HG03565 (cell line): ENCODE data around the gene SLC22A14.
"Not testable (repeated sequence)": the region's sequence is repeated elsewhere in the genome, so short reads cannot be mapped to it uniquely, and the experiment has no call there.

ENCODE experiments used
- ATAC-seq: cut with Tn5 transposase; IDR thresholded peaks from one replicate; pipeline ENCODE4 v1.9.1; 2021; ENCODE audit warnings: mild to moderate bottlenecking, moderate library complexity; ENCODE audit not compliant: unreplicated experiment

SLC22A14 gene

GRCh38 chr3:38311941-38312340 is 29.8 kb downstream of the SLC22A14 start:
- ATAC-seq = no peak

GRCh38 chr3:38312356-38312755 is 30.3 kb downstream of the SLC22A14 start:
- no peak for ATAC-seq

DNA sequence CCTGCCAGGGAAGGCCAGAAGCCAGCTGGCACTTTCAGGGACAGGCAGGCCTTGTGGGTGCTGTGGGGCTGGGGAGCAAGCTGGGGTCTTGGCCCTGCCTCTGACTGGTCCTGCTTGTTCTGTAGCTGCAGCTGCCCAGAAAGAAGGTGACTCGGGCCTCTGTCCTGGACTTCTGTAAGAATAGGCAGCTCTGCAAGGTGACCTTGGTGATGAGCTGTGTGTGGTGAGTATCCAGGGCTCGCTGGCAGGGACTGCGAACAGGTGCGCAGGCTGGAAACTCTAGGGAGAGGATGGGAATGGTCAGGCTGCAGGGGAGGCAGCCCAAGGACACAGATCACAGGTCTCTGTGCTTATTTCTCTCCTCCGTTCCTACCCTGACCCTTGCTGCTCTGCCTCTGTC is 31.2 kb downstream of the SLC22A14 start:
- no peak for ATAC-seq

DNA sequence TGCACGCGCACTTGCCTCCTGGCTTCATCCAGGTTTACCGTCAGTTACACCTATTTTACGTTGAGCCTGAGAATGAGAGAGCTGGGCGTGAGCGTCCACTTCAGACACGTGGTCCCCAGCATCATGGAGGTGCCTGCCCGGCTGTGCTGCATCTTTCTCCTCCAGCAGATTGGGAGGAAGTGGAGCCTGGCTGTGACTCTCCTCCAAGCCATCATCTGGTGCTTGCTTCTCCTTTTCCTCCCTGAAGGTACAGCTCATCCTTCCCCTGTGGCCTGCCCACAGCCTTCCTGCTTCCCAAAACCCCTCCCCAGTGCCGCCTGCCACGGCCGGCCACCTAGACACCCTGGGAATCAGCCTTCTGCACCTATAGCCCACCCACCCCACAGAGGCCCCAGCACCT is 31.6 kb downstream of the SLC22A14 start:
- ATAC-seq = no peak

GRCh38 chr3:38314112-38314763 is 32.1 kb downstream of the SLC22A14 start:
- no peak for ATAC-seq

- ATAC-seq = no peak
These were observed 32.8 kb downstream of the SLC22A14 start for GRCh38 chr3:38314764-38315487.

GRCh38 chr3:38315488-38316230 is 33.6 kb downstream of the SLC22A14 start:
- ATAC-seq = no peak

DNA sequence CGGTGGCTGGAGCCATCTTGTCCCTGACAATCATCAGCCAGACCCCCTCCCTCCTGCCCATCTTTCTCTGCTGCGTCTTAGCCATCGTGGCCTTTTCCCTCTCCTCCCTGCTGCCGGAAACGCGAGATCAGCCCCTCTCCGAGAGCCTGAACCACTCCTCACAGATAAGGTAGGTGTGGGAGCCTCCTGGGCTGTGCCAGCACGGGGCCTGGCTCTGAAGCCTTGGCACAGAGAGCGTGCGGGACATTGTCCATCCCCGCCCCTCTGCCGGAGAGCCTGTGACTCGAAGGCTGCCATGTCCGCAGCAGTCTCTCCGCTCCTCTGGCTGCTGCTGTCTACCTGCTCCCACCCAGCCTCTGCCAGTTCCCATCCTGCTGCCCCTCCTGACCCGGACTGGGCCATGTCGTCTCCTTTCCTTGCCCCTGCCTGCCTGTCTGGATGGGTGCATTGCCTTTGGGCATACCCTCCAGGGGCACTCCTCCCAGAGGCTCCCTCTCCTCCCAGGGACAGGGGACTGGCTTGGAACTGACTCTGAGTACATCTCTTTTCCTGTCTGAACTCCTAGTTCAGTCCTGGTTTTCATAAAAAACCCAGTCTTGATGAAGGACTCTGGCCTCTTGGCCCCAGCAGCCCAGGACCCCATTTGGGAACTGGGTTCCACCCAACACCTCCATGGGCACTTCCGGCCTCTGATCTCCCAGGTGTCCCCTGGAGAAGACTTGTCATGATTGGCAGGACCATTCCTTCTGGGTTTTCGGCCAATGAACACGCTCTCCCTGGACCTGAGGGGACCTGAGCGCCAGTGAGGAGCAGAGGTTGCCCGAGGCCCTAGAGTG is 34.5 kb downstream of the SLC22A14 start:
- ATAC-seq = no peak

GRCh38 chr3:38317192-38317759 is 35.2 kb downstream of the SLC22A14 start:
- ATAC-seq = no peak

DNA sequence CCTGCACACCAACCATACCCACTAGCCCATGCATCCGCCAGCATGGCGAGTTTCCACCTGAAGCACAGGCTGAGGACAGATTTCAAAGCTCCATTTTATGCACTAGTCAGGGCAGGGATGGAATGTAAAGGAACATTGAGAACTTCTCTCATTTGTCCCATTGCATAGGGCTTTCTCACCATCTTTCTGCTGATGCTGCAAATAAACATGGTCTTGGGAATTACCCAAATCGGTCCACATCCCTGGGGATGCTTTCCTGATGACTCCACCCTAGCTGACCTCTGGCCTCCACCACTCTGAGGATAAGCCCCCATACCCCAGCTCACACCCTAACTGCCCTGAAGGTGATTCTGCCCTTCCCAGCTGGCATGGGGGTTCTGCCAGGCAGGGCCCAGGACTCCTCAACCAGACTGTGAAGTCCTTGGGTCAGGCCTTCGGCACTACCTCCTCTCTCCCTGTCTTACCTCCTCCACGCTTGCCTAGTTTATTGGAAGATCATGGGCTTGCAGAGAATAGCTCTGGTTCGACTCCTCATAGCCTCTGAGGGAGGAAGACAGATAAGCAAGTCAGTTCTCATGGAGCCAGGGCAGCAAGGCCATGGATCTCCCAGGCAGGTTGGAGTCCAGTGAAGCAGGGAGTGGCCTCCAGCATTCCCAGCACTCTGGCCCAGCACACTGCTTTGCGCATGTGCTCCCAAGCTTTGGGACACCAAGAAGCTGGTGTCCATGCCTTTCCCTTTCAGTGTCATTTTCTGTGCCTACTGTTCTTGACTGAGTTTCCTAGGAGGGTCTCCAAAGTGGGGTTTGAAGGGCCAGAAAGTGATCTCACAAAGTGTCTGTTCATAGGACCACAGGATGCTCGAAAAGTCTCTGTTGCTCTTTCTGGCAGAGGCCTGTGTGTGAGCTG is 36.9 kb downstream of the SLC22A14 start:
- no peak for ATAC-seq

DNA sequence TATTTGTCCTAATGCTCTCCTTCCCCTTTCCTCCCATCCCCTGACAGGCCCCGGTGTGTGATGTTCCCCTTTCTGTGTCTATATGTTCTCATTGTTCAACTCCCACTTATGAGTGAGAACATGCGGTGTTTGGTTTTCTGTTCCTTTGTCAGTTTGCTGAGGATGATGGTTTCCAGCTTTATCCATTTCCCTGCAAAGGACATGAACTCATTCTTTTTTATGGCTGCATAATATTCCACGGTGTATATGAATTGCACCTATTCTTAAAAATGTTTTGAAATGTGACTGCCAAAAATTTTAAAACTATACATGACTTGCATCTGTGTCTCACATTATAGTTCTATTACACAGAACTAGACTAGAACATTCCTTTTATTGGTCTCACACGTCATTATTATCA is 38.5 kb downstream of the SLC22A14 start:
- not testable (repeated sequence) for ATAC-seq

DNA sequence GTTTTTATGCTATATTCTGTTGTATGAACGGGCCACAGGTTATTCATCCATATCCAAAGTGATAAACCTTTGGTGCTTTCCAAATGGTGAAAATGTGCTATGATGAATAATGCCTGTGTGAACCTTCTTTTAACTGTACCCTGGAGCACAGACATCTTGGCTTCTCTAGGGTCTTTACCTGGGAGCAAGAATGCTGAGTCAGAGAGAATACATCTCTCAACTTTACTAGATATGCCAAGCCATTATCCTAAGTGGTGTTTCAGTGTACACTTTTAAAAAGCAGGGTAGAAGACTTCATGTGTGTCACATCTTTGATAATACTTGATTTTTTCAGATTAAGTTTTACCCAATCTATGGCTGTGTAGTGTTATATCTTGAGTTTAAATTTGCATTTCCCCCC is 41.0 kb downstream of the SLC22A14 start:
- ATAC-seq = no peak

- ATAC-seq = no peak
These were observed 43.2 kb downstream of the SLC22A14 start for GRCh38 chr3:38325256-38325655.

- no peak for ATAC-seq
These were observed 45.4 kb downstream of the SLC22A14 start for GRCh38 chr3:38327335-38328009.

GRCh38 chr3:38331257-38332022 is 49.3 kb downstream of the SLC22A14 start:
- ATAC-seq = no peak

GRCh38 chr3:38332201-38332600 is 50.1 kb downstream of the SLC22A14 start:
- no peak for ATAC-seq

DNA sequence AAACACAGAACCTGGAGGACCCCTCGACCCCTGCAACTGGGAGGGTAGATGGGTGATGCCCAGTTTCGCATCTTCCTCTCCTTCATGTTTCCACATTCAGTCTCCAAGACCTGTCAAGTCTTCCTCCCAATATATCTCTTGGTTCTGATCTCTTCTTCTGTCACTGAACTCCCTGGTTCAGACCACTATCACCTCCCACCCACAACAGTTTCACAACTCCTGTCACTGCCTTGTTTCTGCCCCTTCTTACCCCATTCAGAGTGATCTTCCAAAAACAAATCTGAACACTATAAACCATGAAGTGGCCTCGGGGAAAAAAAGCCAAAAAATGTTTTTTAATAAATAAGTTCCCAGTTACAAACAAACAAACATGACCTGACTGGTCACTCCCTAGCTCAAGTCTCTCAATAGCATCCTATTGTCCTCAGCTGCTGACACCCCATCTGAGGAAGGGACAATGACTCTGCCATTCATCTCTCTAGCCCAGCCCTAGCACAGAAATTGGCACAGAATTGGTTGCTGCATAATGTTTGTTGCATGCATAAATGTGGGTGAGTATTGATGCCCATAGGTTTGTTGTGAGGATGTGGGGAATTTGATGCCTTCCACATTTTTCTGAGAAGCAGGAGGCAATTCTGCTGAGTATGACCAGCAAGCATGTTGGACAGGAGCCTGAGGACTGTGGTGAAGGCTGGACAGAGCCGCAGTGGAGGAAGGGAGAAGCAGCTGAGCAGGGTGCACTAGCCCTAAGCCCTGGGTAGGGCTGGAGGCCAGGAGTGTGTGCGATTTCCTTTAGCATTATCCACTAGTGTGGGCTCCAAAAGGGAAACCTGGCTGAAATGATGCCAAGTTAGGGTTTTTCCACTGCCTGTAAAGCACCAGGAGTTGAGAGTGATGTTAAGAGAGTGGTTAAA is 52.3 kb downstream of the SLC22A14 start:
- no peak for ATAC-seq
